Fibroblast of the conjunctiva (primary cell): ENCODE data around the gene GZMM.
A peak's percentile ranks its signal among the peaks of the same experiment; 100 is the strongest.

Source experiments
- DNase-seq: peaks from one replicate; pipeline ENCODE4 v3.0.0-alpha.2; 2010; ENCODE audit warnings: low read depth

Gene GZMM

DNA sequence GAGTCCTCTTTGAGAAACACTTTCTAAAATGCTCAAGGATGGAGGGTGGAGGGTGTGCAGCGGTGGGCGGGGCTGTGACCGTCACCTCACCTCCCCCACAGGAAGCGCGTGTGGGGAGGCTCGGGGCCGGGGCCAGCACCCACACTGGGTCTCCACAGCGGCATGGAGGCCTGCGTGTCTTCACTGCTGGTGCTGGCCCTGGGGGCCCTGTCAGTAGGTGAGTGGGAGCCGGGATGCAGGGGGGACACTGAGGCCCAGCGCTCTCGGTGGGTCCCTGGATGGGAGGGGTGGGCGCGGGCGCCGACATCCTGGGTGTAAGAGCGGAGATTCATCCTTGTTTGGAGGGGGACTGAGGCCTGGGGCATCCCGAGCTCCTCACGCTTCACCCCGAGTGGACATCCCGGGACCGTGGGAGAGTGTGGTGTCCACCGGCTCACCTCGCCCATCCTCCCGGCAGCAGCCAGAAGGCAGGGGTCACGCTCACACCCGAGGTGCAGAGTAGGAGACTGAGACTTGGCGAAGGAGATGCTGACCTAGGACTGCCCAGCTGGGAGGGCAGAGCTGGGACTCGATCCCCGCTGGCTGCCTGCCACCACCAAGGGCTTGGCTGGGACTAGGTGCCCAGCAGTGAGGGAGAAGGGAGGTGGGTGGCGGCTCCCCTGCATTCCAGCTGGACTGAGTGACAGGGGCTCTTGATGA is at the start of gene GZMM:
TSS of gene GZMM (plus strand) at position 144 of the 699 bp plus-strand sequence. CDS start at position 163, 19 bp downstream.
- DNase-seq, result no peak

DNA sequence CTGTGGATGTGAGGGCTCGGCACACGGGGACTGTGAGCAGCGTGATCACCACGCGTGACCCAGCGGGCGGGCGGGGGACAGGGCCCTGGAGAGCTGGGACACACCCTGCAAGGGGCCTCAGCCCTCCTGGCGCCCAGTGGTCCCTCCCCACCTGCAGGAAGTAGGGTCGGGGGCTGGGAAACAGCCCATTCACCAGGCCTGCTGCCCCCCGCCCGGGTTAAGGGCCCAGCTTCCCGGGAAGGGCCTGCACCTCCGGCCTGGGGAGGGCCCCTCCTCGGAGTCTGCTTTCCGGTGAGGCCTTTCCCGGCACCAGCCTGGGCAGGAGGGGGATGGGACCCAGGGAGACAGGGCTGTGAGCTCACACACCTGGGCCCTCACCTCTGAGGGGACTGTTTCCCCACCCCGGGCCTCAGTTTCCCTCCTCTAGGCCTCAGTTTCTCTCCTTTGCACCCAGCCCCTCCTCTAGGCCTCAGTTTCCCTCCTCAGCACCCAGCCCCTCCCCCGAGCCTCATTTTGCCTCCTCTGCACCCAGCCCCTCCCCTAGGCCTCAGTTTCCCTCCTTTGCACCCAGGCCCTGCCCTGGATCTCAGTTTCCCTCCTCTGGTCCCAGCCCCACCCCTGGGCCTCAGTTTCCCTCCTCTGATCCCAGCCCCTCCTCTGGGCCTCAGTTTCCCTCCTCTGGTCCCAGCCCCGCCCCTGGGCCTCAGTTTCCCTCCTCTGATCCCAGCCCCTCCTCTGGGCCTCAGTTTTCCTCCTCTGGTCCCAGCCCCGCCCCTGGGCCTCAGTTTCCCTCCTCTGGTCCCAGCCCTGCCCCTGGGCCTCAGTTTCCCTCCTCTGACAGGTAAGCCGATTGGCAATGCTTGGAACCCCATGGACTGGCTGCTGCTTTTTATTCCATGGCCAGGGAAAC is 49.4 kb upstream of the GZMM start:
- DNase-seq, result no peak

DNA sequence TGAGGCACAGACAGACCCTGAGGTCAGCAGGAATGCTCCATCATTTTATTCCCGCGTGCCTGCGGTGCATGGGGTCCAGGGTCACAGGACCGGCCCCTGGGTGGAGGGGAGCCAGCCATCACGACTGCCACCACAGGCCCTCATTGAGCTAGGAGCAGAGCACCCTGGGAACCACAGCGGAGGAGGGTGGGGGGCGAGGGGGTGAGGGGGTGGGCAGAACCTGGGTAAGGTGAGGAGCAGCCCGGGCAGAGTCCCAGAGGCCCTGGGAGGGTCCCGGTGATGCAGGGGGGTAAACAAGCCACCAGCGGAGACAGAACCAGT is 48.8 kb upstream of the GZMM start:
- no peak for DNase-seq

DNA sequence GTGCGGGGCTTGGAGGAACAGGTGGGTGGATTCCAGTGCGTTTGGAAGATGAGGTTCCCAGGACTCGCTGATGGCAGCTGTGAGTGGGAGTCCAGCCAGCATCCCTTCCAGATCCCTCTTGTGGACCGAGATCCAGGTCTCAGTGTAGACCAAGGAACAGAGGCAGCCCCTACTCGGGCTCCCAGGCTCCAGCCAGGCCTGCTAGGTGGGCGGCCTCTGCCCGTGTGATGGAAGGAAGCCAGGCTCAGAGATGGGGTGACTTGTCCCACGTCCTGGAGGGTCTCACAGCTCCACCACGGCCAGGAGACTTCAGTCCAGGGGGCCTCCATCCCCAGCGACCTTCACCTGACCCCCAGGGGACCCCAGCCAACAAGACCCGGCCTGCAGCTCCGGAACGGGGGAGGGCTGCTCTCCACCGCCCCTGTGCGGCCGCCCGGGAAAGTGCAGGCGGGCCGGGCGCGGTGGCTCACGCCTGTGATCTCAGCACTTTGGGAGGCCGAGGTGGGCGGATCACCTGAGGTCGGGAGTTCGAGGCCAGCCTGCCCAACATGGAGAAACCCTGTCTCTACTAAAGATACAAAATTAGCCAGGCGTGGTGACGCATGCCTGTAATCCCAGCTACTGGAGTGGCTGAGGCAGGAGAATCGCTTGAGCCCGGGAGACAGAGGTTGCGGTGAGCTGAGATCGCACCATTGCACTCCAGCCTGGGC is 48.3 kb upstream of the GZMM start:
- DNase-seq, result no peak

DNA sequence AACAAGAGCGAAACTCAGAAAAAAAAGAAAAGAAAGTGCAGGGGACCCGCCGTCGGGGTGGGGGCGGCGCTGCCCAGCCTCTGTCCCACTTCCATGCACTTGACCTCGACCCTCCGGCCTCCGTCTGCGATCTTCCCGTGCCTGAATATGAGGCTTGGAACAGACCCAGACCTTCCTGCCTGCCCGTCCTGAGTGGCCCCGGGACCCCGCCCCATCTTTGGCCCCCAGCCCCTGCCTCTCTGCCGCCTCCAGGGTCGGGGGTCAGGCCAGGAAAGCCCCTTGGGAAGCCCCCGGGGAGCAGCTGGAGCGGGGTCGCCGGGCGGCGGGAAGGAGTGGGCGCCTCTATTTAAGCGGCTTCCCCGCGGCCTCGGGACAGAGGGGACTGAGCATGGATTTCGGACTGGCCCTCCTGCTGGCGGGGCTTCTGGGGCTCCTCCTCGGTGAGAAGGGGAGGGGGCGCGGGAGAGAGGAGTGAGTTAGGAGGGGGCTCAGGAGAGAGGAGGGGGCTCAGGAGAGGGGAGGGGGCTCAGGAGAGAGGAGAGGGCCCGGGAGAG is 47.7 kb upstream of the GZMM start, which contains the start of gene MADCAM1:
TSS of gene MADCAM1 (plus strand) at position 375 of the 554 bp plus-strand sequence. CDS start at position 389, 14 bp downstream.
- DNase-seq, result no peak

DNA sequence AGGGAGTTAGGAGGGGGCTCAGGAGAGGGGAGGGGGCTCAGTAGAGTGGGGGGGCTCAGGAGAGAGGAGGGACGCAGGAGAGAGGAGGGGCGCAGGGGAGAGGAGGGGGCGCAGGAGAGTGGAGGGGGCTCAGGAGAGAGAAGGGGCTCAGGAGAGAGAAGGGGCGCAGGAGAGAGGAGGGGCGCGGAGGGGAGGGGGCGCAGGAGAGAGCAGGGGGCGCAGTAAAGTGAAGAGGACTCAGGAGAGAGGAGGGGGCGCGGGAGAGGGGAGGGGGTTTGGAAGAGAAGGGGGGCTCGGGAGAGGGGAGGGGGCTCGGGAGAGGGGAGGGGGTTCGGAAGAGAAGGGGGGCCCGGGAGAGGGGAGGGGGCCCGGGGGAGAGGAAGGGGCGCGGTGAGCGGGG is 46.9 kb upstream of the GZMM start:
- no peak for DNase-seq

DNA sequence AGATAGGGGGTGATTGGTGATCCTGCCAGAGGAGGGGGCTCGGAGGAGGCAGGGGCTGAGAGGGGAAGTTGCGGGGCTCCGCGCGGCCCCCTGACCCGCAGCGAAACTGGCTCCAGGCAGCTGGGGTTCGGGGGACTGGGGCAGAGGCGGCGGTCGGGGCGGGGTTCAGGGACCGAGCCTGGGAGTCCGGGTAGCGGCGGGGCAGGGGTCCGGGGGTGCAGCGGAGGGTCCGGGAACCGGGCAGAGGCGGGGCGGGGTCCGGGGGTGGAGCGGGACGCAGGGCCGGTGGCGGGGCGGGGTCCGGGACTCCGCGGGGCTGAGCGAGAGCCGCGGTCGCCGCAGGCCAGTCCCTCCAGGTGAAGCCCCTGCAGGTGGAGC is 46.4 kb upstream of the GZMM start:
- no peak for DNase-seq

DNA sequence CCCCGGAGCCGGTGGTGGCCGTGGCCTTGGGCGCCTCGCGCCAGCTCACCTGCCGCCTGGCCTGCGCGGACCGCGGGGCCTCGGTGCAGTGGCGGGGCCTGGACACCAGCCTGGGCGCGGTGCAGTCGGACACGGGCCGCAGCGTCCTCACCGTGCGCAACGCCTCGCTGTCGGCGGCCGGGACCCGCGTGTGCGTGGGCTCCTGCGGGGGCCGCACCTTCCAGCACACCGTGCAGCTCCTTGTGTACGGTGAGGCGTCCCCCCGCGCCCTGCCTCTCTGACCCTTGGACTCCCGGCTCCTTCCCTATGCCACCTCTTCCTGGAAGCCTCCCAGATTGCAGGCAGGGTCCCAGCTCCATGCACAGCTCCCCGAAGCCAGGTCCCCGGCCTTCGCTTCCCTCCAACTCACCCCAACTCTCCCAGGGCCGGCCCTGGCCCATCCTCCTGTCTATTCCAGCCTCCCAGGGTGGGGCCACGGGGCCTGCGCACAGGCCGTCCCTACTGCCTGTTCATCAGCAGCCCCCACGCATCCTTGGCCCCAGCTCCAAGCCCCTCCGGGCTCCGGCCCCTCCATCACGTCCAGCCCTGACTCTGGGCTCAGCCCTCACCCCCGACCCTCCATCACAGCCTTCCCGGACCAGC is 45.9 kb upstream of the GZMM start:
- no peak for DNase-seq

DNA sequence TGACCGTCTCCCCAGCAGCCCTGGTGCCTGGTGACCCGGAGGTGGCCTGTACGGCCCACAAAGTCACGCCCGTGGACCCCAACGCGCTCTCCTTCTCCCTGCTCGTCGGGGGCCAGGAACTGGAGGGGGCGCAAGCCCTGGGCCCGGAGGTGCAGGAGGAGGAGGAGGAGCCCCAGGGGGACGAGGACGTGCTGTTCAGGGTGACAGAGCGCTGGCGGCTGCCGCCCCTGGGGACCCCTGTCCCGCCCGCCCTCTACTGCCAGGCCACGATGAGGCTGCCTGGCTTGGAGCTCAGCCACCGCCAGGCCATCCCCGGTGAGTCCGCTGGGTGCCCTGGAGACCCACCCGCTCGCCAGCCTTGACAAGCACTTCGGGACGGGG is 45.4 kb upstream of the GZMM start:
- DNase-seq, result no peak

DNA sequence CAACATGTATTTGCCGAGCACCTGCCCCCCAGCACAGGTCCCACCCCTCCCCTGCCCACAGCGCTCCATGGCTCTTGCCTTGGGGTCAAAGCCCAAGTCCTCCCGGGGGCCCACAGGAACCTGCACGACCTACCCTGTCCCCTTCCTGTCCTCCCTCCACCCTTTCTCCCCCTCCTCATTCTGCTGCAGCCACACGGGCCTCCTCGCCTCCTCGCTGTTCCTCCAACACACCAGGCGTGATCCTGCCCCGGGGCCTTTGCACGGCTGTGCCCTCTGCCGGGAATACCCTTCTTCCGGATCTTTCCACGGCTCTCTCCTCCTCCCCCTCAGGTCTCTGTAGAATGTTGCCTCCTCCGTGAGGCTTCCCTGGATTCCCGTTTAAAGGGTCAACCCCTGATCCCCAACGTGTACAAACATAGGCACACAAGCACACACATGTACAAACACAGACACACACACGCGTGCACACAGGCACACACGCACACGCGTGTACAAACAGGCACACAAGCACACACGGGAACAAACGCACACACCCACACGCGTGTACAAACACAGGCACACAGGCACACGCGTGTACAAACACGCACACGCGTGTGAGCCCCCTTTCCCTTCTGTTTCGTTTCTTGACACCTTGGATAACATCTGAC is 44.8 kb upstream of the GZMM start:
- no peak for DNase-seq

DNA sequence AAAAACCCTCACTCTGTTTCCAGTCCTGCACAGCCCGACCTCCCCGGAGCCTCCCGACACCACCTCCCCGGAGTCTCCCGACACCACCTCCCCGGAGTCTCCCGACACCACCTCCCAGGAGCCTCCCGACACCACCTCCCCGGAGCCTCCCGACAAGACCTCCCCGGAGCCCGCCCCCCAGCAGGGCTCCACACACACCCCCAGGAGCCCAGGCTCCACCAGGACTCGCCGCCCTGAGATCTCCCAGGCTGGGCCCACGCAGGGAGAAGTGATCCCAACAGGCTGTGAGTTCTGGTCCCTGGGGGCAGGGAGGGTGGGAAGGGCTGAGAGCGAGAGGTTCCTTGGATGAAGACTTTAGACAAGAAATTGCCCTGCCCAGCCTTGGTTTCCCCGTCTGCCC is 42.2 kb upstream of the GZMM start:
- DNase-seq, result no peak

DNA sequence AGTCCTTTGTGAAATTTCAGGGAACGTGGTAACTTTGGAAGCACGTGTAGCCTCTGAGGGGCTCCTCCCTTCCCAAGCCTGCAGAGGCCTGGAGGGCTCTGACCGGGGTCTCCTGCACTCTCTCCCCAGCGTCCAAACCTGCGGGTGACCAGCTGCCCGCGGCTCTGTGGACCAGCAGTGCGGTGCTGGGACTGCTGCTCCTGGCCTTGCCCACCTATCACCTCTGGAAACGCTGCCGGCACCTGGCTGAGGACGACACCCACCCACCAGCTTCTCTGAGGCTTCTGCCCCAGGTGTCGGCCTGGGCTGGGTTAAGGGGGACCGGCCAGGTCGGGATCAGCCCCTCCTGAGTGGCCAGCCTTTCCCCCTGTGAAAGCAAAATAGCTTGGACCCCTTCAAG is 39.2 kb upstream of the GZMM start:
- DNase-seq, result no peak

DNA sequence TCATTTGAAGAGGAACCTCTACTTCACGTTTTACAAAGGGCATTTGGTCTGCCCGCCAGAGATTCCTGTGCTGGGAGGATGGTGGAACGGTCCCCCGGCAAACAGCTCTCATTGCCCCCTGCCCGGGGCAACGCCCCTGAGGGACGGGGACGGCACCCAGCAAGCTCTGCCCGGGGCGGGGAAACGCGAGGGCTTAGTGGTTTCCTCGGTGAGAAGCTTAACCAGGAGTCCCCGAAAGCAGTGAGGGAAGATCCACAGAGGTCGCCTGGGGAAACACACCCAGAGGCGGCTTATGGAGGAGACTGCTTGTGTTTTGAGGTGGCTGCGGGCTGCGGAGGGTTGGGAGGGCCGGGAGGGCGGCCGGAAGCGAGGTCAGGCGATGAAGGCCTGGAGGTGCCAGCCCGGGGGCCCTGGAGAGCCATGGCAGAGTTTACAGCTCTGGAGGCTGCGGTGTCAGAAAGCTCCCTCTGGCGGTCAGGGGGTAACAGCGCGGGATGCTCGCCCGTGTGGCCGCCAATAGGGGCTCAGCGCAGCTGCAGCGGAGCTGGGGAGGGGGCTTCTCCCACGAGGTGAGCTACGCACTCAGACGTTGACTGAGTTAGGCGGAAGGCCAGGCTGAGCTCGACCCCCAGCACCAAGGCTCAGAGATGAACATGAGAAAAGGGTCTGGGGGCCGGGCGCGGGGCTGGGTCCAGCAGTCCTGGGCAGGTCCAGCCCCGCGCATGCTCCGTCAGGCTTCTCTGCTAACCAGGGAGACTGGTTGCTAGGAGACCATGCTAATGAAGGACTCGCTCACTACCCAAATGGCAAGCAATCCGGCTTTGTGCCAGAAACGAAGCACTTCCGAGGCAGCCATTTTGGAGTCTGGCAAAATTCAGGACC is 37.2 kb upstream of the GZMM start:
- DNase-seq, result peak; percentile 100

DNA sequence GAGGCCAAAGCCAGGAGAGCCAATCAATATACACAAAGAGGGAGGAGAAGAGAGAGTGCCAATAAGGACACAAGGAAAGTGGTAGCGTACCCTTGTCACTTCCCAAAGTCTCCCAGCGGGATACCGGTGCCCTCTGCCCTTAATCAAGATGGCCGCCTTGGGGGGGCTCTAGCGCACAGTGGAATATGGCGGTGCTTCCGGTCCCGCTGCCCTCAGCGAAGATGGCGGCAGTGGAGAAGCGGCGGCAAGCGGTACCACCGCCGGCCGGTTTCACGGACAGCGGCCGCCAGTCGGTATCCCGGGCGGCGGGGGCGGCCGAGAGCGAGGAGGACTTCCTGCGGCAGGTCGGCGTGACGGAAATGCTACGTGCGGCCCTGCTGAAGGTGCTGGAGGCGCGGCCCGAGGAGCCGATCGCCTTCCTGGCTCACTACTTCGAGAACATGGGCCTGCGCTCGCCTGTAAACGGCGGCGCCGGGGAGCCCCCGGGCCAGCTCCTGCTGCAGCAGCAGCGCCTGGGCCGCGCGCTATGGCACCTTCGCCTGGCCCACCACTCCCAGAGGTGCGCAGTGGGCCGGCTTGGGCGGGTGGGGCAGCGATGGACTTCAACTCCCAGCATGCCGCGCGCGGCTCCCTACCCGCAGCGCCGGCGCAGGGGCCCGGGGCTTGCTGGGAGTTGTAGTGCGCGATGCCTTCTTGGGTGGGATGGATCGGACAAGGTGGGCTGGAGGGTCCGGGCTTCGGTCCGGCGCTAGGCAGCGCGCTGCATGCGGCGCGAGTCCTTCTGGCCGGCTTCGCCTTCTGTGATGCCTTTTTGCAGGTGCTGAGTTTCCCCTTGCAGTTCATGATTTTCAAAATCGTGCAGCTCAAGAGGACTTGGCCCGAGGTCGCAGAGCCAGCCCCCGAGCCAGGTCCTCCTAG is 36.3 kb upstream of the GZMM start, which contains the start of gene TPGS1:
TSS of gene TPGS1 (plus strand) at position 212 of the 918 bp plus-strand sequence. CDS start at position 222, 10 bp downstream.
- DNase-seq, result no peak

DNA sequence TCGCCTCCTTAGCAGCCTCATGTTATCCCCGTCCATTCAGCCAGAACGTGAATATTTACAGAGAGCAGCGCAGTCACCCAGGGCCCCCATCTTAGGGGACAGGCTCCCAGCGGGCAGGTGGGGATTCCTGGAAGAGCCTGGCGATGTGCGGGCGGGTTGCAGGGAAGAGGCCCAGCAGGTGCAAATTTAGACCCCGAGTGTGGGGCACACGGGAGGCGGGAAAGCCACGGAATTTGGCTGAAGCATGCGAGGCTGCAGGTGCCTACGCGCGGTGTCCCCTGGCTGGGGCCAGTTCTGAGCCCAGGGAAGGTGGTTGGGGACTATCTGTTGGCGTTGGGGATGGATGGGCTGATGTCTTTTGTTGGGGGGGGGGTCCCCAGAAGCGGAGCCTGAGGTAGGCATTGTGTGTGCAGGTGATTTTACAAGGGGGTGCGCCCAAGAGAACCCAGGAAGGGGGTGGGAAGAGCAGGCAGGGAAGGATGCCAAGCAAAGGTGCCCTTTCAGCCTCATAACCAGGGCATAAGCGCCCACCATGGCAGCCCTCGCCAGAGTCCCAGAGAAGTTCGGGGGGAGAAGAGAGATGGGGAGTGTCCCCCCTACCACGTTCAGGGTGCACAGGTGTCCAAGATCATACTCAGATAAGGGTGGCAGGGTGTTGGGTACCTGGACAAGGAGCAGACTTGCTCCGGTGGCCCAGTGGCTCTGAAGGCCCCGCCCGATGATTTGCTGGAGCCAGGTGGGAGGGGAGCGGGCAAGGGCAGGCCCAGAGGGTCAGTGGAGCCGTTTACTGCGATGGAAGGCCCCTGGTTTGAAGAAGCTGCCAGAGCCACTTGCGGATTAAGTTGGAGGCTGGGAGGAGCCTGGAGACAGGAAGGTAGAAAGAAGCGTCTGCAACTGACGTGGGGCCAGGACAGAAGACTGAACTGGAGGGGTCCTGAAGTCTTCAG is 35.4 kb upstream of the GZMM start:
- no peak for DNase-seq

DNA sequence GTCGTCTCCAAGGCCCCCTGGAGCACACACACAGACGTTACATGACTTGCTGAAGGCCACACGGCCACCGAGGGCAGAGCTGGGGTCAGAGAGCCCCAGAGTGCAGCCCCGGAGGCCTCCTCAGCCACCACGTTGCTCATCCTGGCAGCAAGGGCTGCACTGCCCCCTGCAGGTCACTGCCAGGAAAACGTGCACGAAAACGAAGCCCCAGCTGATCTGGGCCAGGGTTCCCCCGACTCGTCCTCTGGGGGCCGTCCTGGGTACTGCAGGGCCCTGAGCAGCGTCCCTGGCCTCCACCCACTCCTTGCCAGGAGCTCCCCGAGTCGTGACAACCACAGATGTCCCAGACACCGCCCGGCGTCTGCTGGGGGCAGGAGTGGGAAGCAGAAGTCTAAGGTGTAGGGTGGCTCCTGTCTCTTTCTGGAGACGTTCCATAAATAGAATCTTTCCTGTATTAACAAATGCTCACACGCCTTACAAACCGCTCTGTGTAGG is 33.2 kb upstream of the GZMM start:
- DNase-seq, result peak; percentile 80

DNA sequence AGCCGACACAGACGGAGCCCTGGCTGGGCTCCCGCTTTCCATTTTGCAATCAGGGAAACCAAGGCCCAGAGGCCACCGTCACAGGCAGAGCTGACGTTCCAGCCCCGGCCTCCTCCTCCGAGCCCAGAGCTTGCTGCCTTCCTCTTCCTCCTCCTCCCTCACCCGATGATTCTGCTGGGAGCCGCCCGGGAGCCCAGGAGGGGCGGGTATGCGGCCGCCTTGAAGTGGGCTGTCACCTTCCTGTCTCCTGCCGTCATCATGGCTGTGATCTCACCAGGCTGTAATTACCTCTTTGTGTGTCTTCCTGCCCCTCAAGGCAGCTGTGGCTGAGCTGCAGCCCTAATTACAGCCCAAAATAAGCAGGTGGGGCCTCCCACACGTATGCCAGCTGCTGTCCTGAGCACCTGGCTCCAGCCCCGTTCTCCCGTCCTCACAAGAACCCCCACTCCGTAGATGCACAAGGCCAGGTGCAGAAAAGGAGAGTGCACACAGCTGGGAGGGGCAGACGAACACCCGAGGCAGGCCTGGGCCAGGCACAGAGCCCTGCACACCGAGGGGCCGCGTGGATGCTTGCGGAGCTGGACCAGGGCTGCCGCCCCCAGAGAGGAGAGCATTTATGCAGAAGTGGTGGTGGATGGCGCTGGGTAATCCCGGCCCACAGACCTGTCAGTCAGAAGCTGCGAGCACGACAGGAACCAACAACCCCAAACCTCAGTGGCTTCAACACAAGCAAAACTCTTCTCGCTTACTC is 32.6 kb upstream of the GZMM start:
- DNase-seq, result no peak
